Cardiac septum (tissue), 1 donor: ENCODE measurements around the gene ST3GAL4. TPM values are rescaled to one million over a fixed set of nuclear protein-coding genes. Genes with fewer than 3 reads are reported as not detected.
"Not testable (repeated sequence)": the region's sequence is repeated elsewhere in the genome, so short reads cannot be mapped to it uniquely, and the experiment has no call there.

Source experiments
- DNase-seq: peaks from one replicate; pipeline ENCODE4 v3.0.0-alpha.2; 2020; ENCODE audit warnings: low spot score
- intact Hi-C: fragments of 100-400 bp; cut with DNase I; formaldehyde crosslinking; loops from one replicate; pipeline ENCODE4 v1.14.0; 2022
- total RNA-seq: library from RNA; stranded (reverse); fragmentation: NEBNext Ultra II Directional; extraction: Animal tissue kit (Norgen Biotek cat#: 25700); gene quantifications from one replicate; pipeline ENCODE4 v1.2.1, GENCODE V29; 2021
- donor health status: DM: no; HTN: no; CAD: no.

Gene ST3GAL4
- total RNA-seq, 1 donor from 2014 or later: 55.1 TPM

- intact Hi-C loops: loop anchor here (5.0 to 10.0 kb wide), 3 partner anchors 34 to 74 kb away; no protein-coding TSS in a partner anchor
Observed at GRCh38 chr11:126357969-126358762, 2.7 kb downstream of the ST3GAL4 start.

GRCh38 chr11:126358763-126359160 is 3.3 kb downstream of the ST3GAL4 start:
- intact Hi-C loops: loop anchor here (5.0 to 10.0 kb wide), 3 partner anchors 34 to 74 kb away; no protein-coding TSS in a partner anchor

More at GRCh38 chr11:126357969-126358762, 2.7 kb downstream of the ST3GAL4 start:
- peak; percentile 74 for DNase-seq

GRCh38 chr11:126359431-126360048 is 4.1 kb downstream of the ST3GAL4 start:
- DNase-seq: peak; percentile 82
- intact Hi-C loops: loop anchor here (5.0 to 10.0 kb wide), 3 partner anchors 33 to 73 kb away; no protein-coding TSS in a partner anchor

More at GRCh38 chr11:126358763-126359160, 3.3 kb downstream of the ST3GAL4 start:
- DNase-seq: peak; percentile 38

GRCh38 chr11:126360049-126360446 is 4.6 kb downstream of the ST3GAL4 start:
- no peak for DNase-seq
- intact Hi-C loops: no loop called here

- intact Hi-C loops: no loop called here
- DNase-seq: peak; percentile 74
Observed at GRCh38 chr11:126361400-126361799, 5.9 kb downstream of the ST3GAL4 start.

- DNase-seq: peak; percentile 46
- intact Hi-C loops: no loop called here
Observed at GRCh38 chr11:126362879-126363655, 7.6 kb downstream of the ST3GAL4 start.

- DNase-seq: peak; percentile 70
- intact Hi-C loops: no loop called here
Observed at GRCh38 chr11:126363706-126364248, 8.3 kb downstream of the ST3GAL4 start.

- intact Hi-C loops, DNase-seq: not testable (repeated sequence)
Observed at GRCh38 chr11:126364735-126365134, 9.2 kb downstream of the ST3GAL4 start.

GRCh38 chr11:126365508-126365907 is 10.0 kb downstream of the ST3GAL4 start:
- intact Hi-C loops: not testable (repeated sequence)
- peak; percentile 70 for DNase-seq

- intact Hi-C loops: no loop called here
- DNase-seq: peak; percentile 73
Observed at GRCh38 chr11:126366064-126366822, 10.8 kb downstream of the ST3GAL4 start.

GRCh38 chr11:126366823-126367654 is 11.6 kb downstream of the ST3GAL4 start:
- intact Hi-C loops: not testable (repeated sequence)
- DNase-seq: peak; percentile 76

GRCh38 chr11:126367806-126368205 is 12.3 kb downstream of the ST3GAL4 start:
- DNase-seq, intact Hi-C loops: not testable (repeated sequence)

- intact Hi-C loops: not testable (repeated sequence)
- DNase-seq: peak; percentile 78
Observed at GRCh38 chr11:126368336-126369119, 13.0 kb downstream of the ST3GAL4 start.

GRCh38 chr11:126370016-126370415 is 14.5 kb downstream of the ST3GAL4 start:
- no peak for DNase-seq
- intact Hi-C loops: no loop called here

- no peak for DNase-seq
- intact Hi-C loops: no loop called here
Observed at GRCh38 chr11:126371595-126371994, 16.1 kb downstream of the ST3GAL4 start.

- DNase-seq, intact Hi-C loops: not testable (repeated sequence)
Observed at GRCh38 chr11:126373389-126374066, 18.0 kb downstream of the ST3GAL4 start.
